ENCODE data around the gene SLC7A4.

Gene SLC7A4

GRCh38 chr22:20982563-20982882 is 49.8 kb downstream of the SLC7A4 start:
- DNase-seq, result no peak

- peak; percentile 10 for DNase-seq
Observed at GRCh38 chr22:20981787-20982562, 50.4 kb downstream of the SLC7A4 start, which contains the start of gene LZTR1. Gene LZTR1, plus strand, starts transcription at chr22:20982297. Its CDS starts 75 bp downstream, at chr22:20982372.

- DNase-seq, result no peak
Observed at GRCh38 chr22:20980938-20981722, 51.2 kb downstream of the SLC7A4 start.

- DNase-seq, result no peak
Observed at GRCh38 chr22:20980523-20980922, 51.8 kb downstream of the SLC7A4 start.

- no peak for DNase-seq
Observed at GRCh38 chr22:20979940-20980453, 52.4 kb downstream of the SLC7A4 start.

- no peak for DNase-seq
Observed at GRCh38 chr22:20979243-20979809, 53.0 kb downstream of the SLC7A4 start.

All from NCI-H2081 treated with DMSO at 0.1 percent for 48 hours (cell line).